Measurements from ENCODE around the gene ZFP36L1.
A peak's percentile ranks its signal among the peaks of the same experiment; 100 is the strongest.

The ZFP36L1 gene

GRCh38 chr14:68792979-68793733 is at the start of gene ZFP36L1:
TSS of gene ZFP36L1 (minus strand) at chr14:68793067. CDS start at chr14:68792938, 129 bp downstream.
- peak; percentile 99 for DNase-seq (ENCODE audit: low read depth, low spot score)

GRCh38 chr14:68842298-68842697 is 49.4 kb upstream of the ZFP36L1 start:
- DNase-seq (ENCODE audit: low read depth, low spot score) = no peak

- DNase-seq (ENCODE audit: low read depth, low spot score) = no peak
Measured at GRCh38 chr14:68841016-68841809, 48.3 kb upstream of the ZFP36L1 start.

GRCh38 chr14:68840454-68840853 is 47.6 kb upstream of the ZFP36L1 start:
- DNase-seq (ENCODE audit: low read depth, low spot score) = no peak

- no peak for DNase-seq (ENCODE audit: low read depth, low spot score)
Measured at GRCh38 chr14:68836082-68836481, 43.2 kb upstream of the ZFP36L1 start.

- no peak for DNase-seq (ENCODE audit: low read depth, low spot score)
Measured at GRCh38 chr14:68834816-68835215, 41.9 kb upstream of the ZFP36L1 start.

- DNase-seq (ENCODE audit: low read depth, low spot score) = no peak
Measured at GRCh38 chr14:68828698-68829097, 35.8 kb upstream of the ZFP36L1 start.

GRCh38 chr14:68825729-68826128 is 32.9 kb upstream of the ZFP36L1 start:
- DNase-seq (ENCODE audit: low read depth, low spot score) = no peak

GRCh38 chr14:68824517-68825347 is 31.9 kb upstream of the ZFP36L1 start:
- DNase-seq (ENCODE audit: low read depth, low spot score) = peak; percentile 96

GRCh38 chr14:68824207-68824516 is 31.3 kb upstream of the ZFP36L1 start:
- DNase-seq (ENCODE audit: low read depth, low spot score) = no peak

- no peak for DNase-seq (ENCODE audit: low read depth, low spot score)
Measured at GRCh38 chr14:68823434-68824206, 30.8 kb upstream of the ZFP36L1 start.

- peak; percentile 26 for DNase-seq (ENCODE audit: low read depth, low spot score)
Measured at GRCh38 chr14:68822926-68823325, 30.1 kb upstream of the ZFP36L1 start.

GRCh38 chr14:68822132-68822651 is 29.3 kb upstream of the ZFP36L1 start:
- DNase-seq (ENCODE audit: low read depth, low spot score) = no peak

- no peak for DNase-seq (ENCODE audit: low read depth, low spot score)
Measured at GRCh38 chr14:68820999-68821683, 28.3 kb upstream of the ZFP36L1 start.

- DNase-seq (ENCODE audit: low read depth, low spot score) = no peak
Measured at GRCh38 chr14:68820536-68820935, 27.7 kb upstream of the ZFP36L1 start.

- no peak for DNase-seq (ENCODE audit: low read depth, low spot score)
Measured at GRCh38 chr14:68820119-68820518, 27.3 kb upstream of the ZFP36L1 start.

GRCh38 chr14:68819260-68819691 is 26.4 kb upstream of the ZFP36L1 start:
- DNase-seq (ENCODE audit: low read depth, low spot score) = peak; percentile 93

GRCh38 chr14:68817506-68818212 is 24.8 kb upstream of the ZFP36L1 start:
- DNase-seq (ENCODE audit: low read depth, low spot score) = no peak

- DNase-seq (ENCODE audit: low read depth, low spot score) = no peak
Measured at GRCh38 chr14:68816943-68817430, 24.1 kb upstream of the ZFP36L1 start.
